Stimulated activated CD8-positive, alpha-beta memory T cell treated with anti-CD3 and anti-CD28 coated beads, Interleukin-12 subunit alpha, Interleukin-12 subunit beta, amount 100 ng/mL, for 24 hours (primary cell): ENCODE data around the gene SRI.
"Not testable (repeated sequence)": the region's sequence is repeated elsewhere in the genome, so short reads cannot be mapped to it uniquely, and the experiment has no call there.

Experiments used
- DNase-seq: peaks from one replicate; pipeline ENCODE4 v3.0.0-alpha.2; 2020; ENCODE audit errors: extremely low read depth

Gene SRI, protein sequence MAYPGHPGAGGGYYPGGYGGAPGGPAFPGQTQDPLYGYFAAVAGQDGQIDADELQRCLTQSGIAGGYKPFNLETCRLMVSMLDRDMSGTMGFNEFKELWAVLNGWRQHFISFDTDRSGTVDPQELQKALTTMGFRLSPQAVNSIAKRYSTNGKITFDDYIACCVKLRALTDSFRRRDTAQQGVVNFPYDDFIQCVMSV

DNA sequence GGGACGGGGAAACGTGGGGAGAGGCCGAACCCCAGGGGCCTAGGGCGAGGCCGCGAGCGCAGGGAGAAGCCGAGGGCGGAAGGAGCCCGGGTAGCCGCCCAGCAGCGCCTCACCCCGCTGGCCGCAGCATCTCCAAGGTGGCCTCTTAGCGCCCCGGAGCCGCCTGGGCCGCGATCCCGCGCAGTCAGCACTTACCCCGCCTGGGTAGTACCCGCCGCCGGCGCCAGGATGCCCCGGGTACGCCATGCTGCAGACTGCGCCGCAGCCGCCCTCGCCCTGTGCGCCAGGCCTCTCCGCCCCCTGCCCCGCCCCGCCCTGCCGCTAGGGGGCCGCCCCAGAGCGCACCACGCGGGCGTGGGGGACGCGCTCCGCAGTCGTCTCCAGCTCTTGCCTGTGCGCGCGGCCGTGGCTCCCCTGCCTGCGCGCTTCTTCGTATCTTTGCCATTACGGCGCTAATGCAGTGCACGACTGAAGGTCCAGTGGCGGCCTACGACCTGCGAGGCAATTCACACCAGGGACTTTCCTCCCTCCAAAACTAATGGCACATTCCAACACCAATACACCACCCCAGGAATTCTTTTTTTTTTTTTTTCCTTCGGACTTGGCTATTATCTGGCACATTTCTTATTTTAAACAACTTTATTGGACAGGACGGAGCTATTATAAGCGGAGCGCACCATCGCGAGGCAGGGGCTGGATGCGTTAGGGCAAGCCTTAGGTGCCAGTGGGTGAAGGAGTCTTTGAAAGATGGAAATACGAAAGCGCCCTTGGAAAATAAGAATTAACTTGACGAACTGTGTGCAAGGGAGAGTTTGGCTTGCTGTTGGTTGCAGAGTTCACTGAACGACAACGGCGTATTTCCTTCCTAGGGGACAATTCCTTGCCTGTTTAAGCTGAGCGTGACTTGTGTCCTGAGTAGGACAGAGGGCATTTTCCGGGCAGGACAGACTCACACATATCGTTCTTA, at the start of gene SRI:
SRI (minus strand) TSS at position 258 of the 967 bp plus-strand sequence; CDS start at position 246, 12 bp downstream.
- DNase-seq, result peak; percentile 79

DNA sequence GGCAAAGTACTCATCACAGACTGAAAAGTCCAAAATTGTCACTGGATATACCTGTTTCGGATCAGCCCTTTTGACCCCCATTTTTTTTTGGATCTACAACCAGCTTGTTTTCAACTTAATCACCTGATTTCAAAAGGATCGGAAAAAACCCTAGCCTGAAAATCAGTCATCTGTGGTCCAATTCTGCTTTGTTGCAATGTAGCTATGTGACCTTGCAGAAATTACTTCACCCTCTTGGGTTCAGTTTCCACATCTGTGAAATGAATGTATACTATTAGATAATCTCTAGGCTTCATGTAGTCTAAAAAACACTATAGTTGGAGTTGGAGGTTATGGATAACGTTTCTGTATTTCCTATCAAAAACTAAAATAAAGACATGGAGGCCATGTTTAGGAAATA, 49.7 kb upstream of the SRI start:
- DNase-seq, result no peak

DNA sequence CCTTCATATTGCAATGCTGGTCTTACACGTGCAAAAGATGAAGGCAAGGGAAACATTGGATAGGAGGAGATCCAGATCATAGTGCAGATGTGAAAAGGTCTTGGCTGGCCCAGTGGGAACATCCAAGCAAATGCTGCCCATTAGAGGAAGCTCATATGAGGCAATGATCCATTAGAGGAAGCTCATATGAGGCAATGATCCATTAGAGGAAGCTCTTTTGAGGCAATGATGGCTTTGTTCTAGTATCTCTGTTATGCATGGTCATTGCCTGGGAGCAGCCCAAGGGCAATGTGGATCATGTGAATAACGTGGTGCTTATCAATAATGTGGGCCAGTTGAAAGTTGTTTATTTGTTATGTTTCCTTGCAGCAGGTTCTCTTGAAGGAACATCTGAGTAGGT, 49.0 kb upstream of the SRI start:
- DNase-seq, result no peak

DNA sequence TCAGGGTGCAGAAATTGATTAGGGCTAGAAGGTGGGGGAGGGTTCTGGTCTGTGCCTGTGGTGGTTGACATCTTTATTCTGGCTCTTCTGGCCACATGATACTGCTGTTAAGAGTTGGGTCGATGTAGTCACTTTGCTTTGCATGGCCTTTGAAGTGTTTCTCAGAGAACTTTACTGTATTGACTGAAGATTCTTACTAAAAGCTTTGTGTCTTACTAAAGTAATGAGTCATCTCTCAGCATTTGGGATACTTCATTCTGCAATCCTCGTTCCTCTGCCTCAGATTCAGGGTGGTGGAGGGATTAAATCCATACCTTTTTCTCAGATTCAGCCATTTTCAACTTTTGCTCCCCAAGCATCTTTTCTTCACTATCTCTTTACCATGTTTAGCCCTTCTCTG, 48.2 kb upstream of the SRI start:
- DNase-seq, result no peak

DNA sequence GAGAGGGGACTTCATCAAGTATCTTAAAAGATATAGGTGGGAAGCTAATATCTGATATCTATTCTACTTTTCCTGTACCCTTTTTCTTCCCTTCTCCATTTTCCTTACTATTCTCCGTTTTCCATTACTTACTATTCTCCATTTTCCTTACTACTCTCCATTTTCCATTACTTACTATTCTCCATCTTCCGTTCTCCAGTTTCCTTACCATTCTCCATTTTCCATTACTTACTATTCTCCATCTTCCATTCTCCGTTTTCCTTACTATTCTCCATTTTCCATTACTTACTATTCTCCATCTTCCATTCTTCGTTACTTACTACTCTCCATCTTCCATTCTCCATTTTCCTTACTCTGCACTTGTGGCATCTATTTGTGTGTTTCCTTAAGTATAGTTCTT, 47.6 kb upstream of the SRI start:
- no peak for DNase-seq

DNA sequence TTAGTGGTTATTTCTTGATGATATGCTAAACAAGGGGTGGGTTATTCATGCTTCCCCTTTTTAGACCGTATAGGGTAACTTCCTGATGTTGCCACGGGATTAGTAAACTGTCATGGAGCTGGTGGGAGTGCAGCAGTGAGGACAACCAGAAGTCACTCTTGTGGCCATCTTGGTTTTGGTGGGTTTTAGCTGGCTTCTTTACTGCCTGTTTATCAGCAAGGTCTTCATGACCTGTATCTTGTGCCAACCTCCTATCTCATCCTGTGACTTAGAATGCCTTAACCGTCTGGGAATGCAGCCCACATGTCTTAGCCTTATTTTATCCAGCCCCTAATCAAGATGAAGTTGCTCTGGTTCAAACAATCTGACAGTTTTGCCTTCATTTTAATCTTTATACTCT, 45.1 kb upstream of the SRI start:
- not testable (repeated sequence) for DNase-seq

DNA sequence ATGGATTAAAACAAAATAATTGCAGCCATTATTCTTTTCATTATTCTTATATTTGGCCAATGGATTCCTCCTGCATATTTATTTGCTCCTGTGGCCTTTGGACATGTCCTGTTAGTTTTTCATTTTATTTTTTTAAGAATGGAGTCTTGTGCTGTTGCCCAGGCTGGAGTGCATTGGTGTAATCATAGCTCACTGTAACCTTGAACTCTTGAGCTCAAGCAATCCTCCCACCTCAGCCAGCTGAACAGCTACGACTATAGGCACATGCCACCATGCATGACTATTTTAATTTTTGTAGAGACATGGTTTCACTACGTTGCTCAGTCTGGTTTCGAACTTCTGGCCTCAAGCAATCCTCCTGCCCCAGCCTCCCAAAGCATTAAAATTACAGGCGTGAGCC, 42.7 kb upstream of the SRI start:
- no peak for DNase-seq

DNA sequence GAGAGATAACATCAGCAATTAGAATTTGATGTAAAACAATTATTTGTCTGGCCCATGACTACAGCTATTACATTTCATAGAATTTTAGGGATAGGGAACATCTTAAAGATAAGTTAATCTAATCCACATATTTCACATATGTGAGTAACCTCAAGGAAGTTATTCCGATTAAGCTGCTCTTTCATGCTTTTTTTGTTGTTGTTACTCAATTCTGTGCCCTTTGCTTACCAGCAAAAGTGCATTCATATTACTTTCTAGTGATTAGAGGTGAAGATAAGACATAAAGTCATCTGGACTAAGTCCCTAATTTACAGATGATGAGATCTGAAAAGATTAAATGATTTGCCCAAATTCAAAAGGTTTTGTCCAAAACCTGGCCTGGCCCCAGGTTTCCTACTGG, 40.9 kb upstream of the SRI start:
- no peak for DNase-seq

DNA sequence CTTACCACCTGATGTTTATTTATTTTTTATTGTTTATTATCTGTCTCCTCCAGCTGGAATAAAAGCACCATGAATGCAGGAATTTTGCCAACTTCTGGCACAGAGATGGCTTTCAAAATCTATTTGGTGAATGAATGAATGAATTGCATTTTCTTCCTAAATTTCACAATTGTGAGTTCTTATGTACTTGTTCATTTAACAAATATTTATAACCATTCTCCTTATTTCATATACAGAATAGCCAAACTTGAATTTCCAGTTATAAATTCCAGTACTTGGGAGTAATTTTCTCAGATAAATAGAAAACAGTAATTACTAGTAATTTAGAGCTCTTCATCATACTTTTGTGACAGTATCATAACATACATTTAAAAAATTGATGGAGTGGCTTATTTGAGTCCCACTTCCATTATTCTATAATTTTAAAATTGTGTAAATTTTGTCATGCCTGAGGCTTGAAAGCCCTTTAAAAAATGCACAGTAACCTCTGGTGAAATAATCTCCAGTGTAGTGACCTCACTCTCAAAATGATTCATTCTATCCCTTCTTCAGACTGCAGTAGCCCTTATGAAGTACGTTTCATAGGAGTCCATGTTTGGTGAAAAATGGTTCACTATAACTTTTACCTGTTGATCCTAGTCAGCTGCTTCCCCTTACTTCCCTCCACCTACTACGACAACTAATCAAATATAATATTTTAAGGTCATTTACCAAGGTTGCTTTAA, 40.0 kb upstream of the SRI start:
- no peak for DNase-seq

DNA sequence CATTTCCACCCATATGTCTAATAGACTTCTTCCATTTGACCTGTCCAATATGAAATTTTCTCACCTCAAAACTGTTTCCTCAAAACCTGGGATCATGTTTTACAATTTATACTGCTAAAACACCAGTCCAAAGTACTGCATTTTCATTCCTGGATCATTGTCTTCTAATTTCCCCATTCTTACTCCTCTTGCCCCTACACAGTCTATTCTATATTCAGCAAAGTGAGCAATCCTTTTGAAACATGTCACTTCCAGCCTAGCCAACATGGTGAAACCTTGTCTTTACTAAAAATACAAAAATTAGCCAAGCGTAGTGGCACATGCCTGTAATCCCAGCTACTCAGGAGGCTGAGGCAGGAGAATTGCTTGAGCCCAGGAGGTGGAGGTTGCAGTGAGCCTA, 38.5 kb upstream of the SRI start:
- not testable (repeated sequence) for DNase-seq

DNA sequence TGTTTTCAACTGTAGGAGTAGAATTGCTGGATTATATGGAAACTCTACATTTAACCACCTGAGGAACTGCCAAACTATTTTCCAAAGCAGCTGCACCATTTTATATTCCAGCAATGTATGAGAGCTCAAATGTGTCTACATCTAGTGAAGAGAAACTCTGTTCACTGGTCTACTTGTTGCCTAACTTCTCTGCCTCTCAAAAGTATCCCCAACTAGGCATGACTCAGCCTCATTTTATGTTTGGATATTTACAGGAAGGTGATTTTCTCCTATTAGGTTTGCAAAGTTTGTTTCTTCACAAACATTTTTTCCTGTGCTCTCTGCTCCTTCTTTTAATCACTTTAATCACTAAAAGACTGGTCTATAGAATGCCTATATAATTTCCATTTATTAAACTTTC, 37.1 kb upstream of the SRI start:
- no peak for DNase-seq

DNA sequence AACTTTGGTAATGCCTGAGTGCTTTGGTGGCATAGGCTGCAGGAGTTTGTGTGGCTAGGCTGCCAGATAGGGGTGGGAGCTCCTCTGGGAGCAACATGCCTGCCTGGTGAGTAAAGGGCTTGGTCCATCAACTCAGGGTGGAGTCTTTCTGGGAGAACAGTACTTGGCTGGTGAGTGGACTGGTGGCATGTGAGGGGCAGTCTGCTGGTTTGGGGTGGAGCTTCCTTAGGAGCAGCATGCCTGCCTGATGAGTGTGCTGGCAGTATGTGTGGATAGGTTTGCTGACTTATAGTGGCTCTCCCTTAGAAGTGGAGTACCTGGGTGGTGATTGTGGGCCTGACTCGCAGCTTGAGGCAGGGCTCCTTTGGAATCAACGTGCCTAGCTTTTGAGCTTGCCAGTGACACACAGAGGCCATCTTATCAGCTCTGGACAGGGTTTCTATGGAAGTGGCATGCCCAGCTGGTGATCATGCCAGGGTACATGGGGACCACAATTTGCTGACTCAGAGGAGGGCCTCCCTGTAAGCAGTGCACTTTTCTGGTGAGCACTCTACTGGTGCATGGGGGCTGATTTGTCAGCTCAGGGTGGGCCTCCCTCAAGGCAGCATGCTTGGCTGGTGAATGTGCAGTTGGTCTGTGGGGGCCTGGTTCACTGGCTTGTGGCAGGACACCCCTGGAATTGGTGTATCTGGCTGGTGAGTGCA, 35.0 kb upstream of the SRI start:
- no peak for DNase-seq

DNA sequence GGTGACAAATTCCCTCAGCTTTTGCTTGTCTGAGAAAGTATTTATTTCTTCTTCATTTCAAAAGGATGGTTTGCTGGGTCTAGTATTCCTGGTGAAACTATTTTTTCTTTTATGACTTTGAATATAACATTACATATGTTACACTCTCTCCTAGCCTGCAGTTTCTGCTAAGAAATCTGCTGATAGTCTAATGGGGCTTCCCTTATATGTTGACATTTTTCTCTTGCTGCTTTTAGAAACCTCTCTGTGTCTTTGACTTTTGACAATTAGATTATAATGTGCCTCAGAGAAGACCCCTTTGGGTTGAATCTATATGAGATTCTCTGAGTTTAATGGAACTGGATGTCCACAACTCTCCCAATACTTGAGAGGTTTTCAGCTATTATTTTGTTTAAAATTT, 33.8 kb upstream of the SRI start:
- DNase-seq, result no peak

DNA sequence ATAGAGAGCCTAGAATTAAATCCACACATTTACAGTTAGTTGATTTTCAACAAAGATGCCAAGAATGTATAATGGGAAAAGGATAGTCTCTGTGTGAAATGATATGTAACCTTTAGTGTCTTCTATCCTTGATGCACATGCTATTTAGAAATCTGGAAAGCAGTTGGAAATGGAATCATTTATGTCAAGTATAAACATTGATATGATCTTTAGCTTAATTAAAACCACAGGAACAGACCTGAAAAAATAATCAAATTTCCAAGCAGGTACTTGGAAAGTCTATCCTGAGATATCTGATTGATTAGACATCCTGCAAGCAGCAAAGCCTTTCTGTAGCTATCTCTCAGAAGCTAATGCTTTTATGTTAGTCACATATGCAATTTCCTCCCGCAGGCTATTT, 24.4 kb upstream of the SRI start:
- DNase-seq, result no peak

DNA sequence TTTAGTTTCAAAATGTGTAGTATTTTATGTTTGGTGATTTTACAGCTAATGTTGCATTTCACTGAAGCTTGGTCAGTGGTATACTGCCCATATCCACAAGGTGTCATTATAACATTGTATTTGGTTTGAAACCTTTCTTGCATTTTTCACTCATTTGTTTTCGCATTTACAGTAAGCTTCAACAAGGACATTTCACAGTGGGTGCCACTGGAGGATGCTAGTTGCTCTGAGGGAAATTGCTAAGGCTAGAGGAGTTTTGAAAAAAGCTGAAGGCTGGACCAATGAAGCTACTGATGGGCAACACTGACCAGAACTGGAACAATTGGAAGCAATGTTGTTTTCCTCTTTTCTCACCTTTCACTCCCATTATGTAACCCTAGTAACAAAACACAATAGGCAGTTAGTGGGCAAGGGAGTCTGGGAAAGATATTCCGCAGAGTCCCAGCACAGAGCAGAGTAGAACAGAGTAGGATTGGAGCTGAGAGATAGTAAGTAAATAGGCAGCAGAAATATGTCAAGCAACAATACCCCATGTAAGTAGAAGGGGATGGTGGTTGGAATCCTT, 23.6 kb upstream of the SRI start:
- DNase-seq, result no peak

DNA sequence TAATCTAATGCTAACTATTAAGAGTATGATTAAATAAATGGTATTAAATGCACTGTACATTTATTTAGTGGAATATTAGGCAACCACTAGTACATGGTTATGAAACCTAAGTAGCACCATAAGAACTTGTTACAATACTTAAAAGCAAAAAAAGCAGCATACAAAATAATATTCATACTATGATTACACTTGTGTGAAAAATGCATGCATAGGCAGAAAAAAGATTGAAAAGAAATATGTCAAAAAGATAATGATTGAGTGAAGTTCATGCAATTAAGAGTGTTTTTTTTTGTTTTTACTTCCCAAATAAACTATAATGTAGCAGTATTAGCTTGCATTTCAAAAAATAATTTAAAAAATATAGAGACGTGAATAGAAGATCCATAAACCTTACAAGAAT, 20.0 kb upstream of the SRI start:
- DNase-seq, result no peak

DNA sequence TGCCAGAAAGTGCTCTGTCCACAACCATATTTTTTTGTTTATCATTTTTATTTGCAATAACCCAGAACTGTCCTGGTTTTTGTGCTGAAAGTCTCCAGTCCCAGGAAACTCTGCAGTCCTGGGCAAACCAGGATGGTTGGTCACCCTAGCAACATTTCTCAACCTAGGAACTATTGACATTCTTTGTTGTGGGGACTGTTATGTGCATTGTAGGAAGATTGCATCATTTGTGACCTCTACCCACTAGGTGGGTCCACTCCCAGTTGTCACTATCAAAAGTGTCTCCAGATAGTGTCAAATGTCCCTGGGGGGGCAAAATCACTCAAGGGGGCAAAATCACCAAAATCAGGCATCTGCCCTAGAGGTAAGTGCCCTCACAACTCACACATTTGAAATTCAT, 14.0 kb upstream of the SRI start:
- DNase-seq, result no peak

DNA sequence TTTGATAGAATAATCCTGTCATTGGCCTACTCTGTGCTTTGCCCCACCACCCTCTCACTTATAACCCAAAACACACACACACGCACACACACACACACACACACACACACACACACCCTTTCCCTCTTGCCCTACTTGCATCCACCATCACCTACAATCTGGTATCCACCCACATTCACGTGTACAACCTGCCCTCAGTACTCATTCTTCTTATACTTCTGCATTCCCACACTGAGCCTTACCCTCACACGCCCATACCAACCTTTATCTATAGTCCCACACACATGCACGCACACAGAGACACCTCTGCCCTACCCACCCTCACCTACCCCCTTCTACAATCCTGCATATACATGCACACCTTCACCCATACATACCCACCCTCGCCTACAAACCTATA, 10.8 kb upstream of the SRI start:
- DNase-seq, result no peak

DNA sequence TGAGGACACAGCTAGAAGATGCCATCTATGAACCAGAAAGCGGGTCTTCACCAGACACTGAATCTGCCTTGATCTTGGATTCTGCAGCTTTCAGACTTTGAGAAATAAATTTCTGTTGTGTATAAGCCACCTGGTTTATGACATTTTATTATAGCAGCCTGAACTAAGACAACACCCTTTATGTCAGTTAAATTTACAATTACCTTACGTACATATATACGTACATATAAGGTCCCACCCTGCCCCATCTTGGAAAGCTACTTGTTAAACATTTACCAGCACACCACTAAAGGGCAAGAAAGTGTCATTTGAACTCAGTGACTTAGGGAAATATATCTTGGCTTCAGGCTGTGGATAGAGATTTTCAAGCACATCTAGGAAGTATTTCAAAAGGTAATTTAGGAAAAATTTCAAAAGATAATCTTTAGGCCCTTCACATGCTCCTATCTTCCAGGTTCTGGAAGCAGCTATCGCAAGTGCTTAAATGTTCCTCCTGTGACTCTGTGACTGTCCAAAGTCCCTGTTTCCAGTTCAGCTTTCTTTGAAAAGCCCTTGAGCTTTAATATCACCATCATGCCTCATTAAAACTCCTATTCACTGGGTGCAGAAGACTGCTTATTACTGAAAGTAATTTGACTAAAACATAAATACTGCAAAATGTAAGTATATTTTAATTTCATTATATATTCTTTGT, 9.6 kb upstream of the SRI start:
- DNase-seq, result no peak

DNA sequence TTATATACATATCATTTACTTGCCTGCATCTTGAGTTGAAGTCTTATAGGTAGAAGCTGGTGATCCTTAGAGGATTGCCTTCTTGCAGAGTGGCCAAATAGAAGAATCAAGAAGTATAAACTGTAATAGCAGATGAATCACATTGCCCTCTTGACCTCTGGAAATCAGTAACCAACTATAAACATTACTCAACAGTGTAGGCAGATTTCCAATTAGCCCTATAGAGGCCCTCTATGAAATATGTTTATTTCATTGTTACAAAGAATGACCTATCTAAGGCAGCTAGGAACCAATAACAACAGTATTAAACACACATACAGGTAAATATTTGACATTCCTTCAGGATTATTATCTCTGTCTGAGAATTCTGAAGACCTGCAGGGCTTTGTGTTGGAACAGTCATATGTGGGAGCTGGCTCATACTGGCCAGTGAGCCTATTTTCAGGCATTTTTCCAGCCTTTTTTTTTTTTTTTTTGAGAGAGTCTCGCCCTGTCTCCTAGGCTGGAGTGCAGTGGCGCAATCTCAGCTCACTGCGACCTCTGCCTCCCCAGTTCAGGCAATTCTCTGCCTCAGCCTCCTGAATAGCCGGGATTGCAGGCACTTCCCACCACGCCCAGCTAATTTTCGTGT, 7.2 kb upstream of the SRI start:
- no peak for DNase-seq

DNA sequence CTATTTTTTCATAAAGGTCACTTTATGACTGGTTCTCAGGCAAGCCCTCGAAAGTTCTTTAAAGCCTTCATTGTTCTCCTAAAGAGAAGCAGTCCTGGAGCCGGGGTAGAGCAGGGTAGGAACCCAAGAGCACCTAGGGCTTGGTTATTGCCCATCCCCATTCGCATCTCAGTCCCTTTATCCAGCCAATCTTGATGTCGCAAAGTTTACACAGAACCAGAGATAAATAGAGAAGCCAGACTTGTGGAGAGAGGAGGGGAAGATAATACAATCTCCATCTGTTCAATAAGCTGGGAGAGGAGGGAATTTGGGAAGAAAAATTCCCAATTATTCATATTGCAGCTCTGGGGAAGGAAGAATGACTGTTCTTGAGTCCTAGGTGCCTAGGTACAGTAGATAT, 6.4 kb upstream of the SRI start:
- no peak for DNase-seq
